ENCODE results near the gene TMEM201. TPM values are rescaled to one million over a fixed set of nuclear protein-coding genes. Genes with fewer than 3 reads are reported as not detected.

The TMEM201 gene
- total RNA-seq, 2 donors from 2014 or later = 12.0 to 25.5 TPM

GRCh38 chr1:9600861-9601834 is 12.4 kb downstream of the TMEM201 start:
- H3K9me3 Mint-ChIP-seq = no peaks in the 10 kb centered on the region
- H3K27ac Mint-ChIP-seq = no peak overlapping the region
- H3K36me3 Mint-ChIP-seq (ENCODE audit: low read depth) = peaks cover 42% of the 10 kb centered on the region
- no peaks in the 10 kb centered on the region for H3K4me1 Mint-ChIP-seq
- H3K27me3 Mint-ChIP-seq = no peaks in the 10 kb centered on the region
- no peak for ATAC-seq (replicated peaks)
- no peak overlapping the region for H3K4me3 Mint-ChIP-seq

- Mint-ChIP-seq H3K27ac (no peak overlapping the region), H3K36me3 (ENCODE audit: low read depth) (peaks cover 42% of the 10 kb centered on the region), H3K4me1 (no peaks in the 10 kb centered on the region), H3K4me3 (no peak overlapping the region), H3K27me3 (no peaks in the 10 kb centered on the region), H3K9me3 (no peaks in the 10 kb centered on the region)
- no peak for ATAC-seq (replicated peaks)
Measured at GRCh38 chr1:9601942-9602793, 13.5 kb downstream of the TMEM201 start.

GRCh38 chr1:9602794-9603167 is 14.1 kb downstream of the TMEM201 start:
- H3K4me3 Mint-ChIP-seq = no peak overlapping the region
- H3K27me3 Mint-ChIP-seq = no peaks in the 10 kb centered on the region
- no peak overlapping the region for H3K27ac Mint-ChIP-seq
- H3K36me3 Mint-ChIP-seq (ENCODE audit: low read depth) = peaks cover 42% of the 10 kb centered on the region
- H3K4me1 Mint-ChIP-seq = no peaks in the 10 kb centered on the region
- no peaks in the 10 kb centered on the region for H3K9me3 Mint-ChIP-seq
- ATAC-seq (replicated peaks) = no peak

GRCh38 chr1:9603307-9603706 is 14.6 kb downstream of the TMEM201 start:
- Mint-ChIP-seq H3K36me3 (ENCODE audit: low read depth) (peaks cover 42% of the 10 kb centered on the region), H3K27ac (no peak overlapping the region), H3K9me3 (no peaks in the 10 kb centered on the region), H3K4me1 (no peaks in the 10 kb centered on the region), H3K27me3 (no peaks in the 10 kb centered on the region), H3K4me3 (no peak overlapping the region)
- ATAC-seq (replicated peaks) = no peak

GRCh38 chr1:9603766-9604753 is 15.3 kb downstream of the TMEM201 start:
- Mint-ChIP-seq H3K27me3 (no peaks in the 10 kb centered on the region), H3K36me3 (ENCODE audit: low read depth) (peaks cover 36% of the 10 kb centered on the region), H3K4me3 (no peak overlapping the region), H3K4me1 (no peaks in the 10 kb centered on the region), H3K9me3 (no peaks in the 10 kb centered on the region), H3K27ac (no peak overlapping the region)
- ATAC-seq (replicated peaks) = no peak

GRCh38 chr1:9604836-9605235 is 16.1 kb downstream of the TMEM201 start:
- peaks cover 29% of the 10 kb centered on the region for H3K36me3 Mint-ChIP-seq (ENCODE audit: low read depth)
- no peaks in the 10 kb centered on the region for H3K27me3 Mint-ChIP-seq
- H3K9me3 Mint-ChIP-seq = no peaks in the 10 kb centered on the region
- no peak overlapping the region for H3K27ac Mint-ChIP-seq
- no peak overlapping the region for H3K4me3 Mint-ChIP-seq
- ATAC-seq (replicated peaks) = no peak
- H3K4me1 Mint-ChIP-seq = no peaks in the 10 kb centered on the region

- Mint-ChIP-seq H3K4me1 (no peaks in the 10 kb centered on the region), H3K27me3 (no peaks in the 10 kb centered on the region), H3K9me3 (no peaks in the 10 kb centered on the region), H3K27ac (no peak overlapping the region), H3K4me3 (no peak overlapping the region), H3K36me3 (ENCODE audit: low read depth) (peaks cover 17% of the 10 kb centered on the region)
- no peak for ATAC-seq (replicated peaks)
Measured at GRCh38 chr1:9605946-9606455, 17.3 kb downstream of the TMEM201 start.

GRCh38 chr1:9606458-9606857 is 17.7 kb downstream of the TMEM201 start:
- H3K4me1 Mint-ChIP-seq = no peaks in the 10 kb centered on the region
- no peak for ATAC-seq (replicated peaks)
- no peaks in the 10 kb centered on the region for H3K9me3 Mint-ChIP-seq
- H3K27ac Mint-ChIP-seq = no peak overlapping the region
- H3K27me3 Mint-ChIP-seq = no peaks in the 10 kb centered on the region
- peaks cover 15% of the 10 kb centered on the region for H3K36me3 Mint-ChIP-seq (ENCODE audit: low read depth)
- H3K4me3 Mint-ChIP-seq = no peak overlapping the region

- no peak overlapping the region for H3K27ac Mint-ChIP-seq
- ATAC-seq (replicated peaks) = no peak
Measured at GRCh38 chr1:9606948-9607347, 18.2 kb downstream of the TMEM201 start.

GRCh38 chr1:9607352-9607751 is 18.6 kb downstream of the TMEM201 start:
- ATAC-seq (replicated peaks) = no peak
- no peak overlapping the region for H3K4me3 Mint-ChIP-seq
- H3K27ac Mint-ChIP-seq = no peak overlapping the region
- no peaks in the 10 kb centered on the region for H3K27me3 Mint-ChIP-seq
- peaks cover 15% of the 10 kb centered on the region for H3K36me3 Mint-ChIP-seq (ENCODE audit: low read depth)
- H3K4me1 Mint-ChIP-seq = no peaks in the 10 kb centered on the region
- H3K9me3 Mint-ChIP-seq = no peaks in the 10 kb centered on the region

More at GRCh38 chr1:9606948-9607347, 18.2 kb downstream of the TMEM201 start:
- no peaks in the 10 kb centered on the region for H3K9me3 Mint-ChIP-seq
- no peak overlapping the region for H3K4me3 Mint-ChIP-seq
- no peaks in the 10 kb centered on the region for H3K4me1 Mint-ChIP-seq
- no peaks in the 10 kb centered on the region for H3K27me3 Mint-ChIP-seq
- H3K36me3 Mint-ChIP-seq (ENCODE audit: low read depth) = peaks cover 15% of the 10 kb centered on the region

GRCh38 chr1:9609998-9610397 is 21.3 kb downstream of the TMEM201 start:
- no peaks in the 10 kb centered on the region for H3K4me1 Mint-ChIP-seq
- no peaks in the 10 kb centered on the region for H3K9me3 Mint-ChIP-seq
- no peak overlapping the region for H3K4me3 Mint-ChIP-seq
- no peak for ATAC-seq (replicated peaks)
- no peak overlapping the region for H3K27ac Mint-ChIP-seq
- H3K27me3 Mint-ChIP-seq = no peaks in the 10 kb centered on the region
- peaks cover 9% of the 10 kb centered on the region for H3K36me3 Mint-ChIP-seq (ENCODE audit: low read depth)

- H3K9me3 Mint-ChIP-seq = no peaks in the 10 kb centered on the region
- no peak overlapping the region for H3K4me3 Mint-ChIP-seq
- H3K27ac Mint-ChIP-seq = no peak overlapping the region
- H3K27me3 Mint-ChIP-seq = no peaks in the 10 kb centered on the region
- no peaks in the 10 kb centered on the region for H3K4me1 Mint-ChIP-seq
- no peak for ATAC-seq (replicated peaks)
- H3K36me3 Mint-ChIP-seq (ENCODE audit: low read depth) = peaks cover 5% of the 10 kb centered on the region
Measured at GRCh38 chr1:9610548-9610947, 21.8 kb downstream of the TMEM201 start.

GRCh38 chr1:9611716-9612115 is 23.0 kb downstream of the TMEM201 start:
- Mint-ChIP-seq H3K27me3 (no peaks in the 10 kb centered on the region), H3K9me3 (no peaks in the 10 kb centered on the region), H3K36me3 (ENCODE audit: low read depth) (peaks cover 5% of the 10 kb centered on the region)

More at GRCh38 chr1:9611716-9612115, 23.0 kb downstream of the TMEM201 start:
- no peak overlapping the region for H3K27ac Mint-ChIP-seq
- no peak for ATAC-seq (replicated peaks)
- H3K4me1 Mint-ChIP-seq = no peaks in the 10 kb centered on the region
- no peak overlapping the region for H3K4me3 Mint-ChIP-seq
